ENCODE results near the gene DLL4.
"Not testable (repeated sequence)": the region's sequence is repeated elsewhere in the genome, so short reads cannot be mapped to it uniquely, and the experiment has no call there.

DLL4 gene

GRCh38 chr15:40960151-40960885 is 31.2 kb downstream of the DLL4 start:
- H3K27me3 ChIP-seq (ENCODE audit: low read depth), result no peaks in the 10 kb centered on the region
- DNase-seq (ENCODE audit: low spot score in 2 of 2), result no peak
- no peaks in the 10 kb centered on the region for H3K9me3 ChIP-seq
- peaks cover 11% of the 10 kb centered on the region for H3K36me3 ChIP-seq (replicated peaks)
- H3K4me3 ChIP-seq, result no peak overlapping the region
- in situ Hi-C loops (cut with MboI; ENCODE audit: low sequenced_read_pairs), result no loop called here
- H3K4me1 ChIP-seq, result no peaks in the 10 kb centered on the region

- Histone ChIP-seq H3K4me3 (no peak overlapping the region), H3K36me3 (replicated peaks) (peaks cover 4% of the 10 kb centered on the region; the same call in 1 of the 2 replicates), H3K9me3 (no peaks in the 10 kb centered on the region), H3K27me3 (ENCODE audit: low read depth) (no peaks in the 10 kb centered on the region), H3K4me1 (no peaks in the 10 kb centered on the region)
- in situ Hi-C loops (cut with MboI; ENCODE audit: low sequenced_read_pairs), result no loop called here
- DNase-seq (ENCODE audit: low spot score in 2 of 2), result no peak
Measured at GRCh38 chr15:40960925-40961324, 31.8 kb downstream of the DLL4 start.

GRCh38 chr15:40961740-40962139 is 32.6 kb downstream of the DLL4 start:
- H3K9me3 ChIP-seq; H3K4me3 ChIP-seq; H3K27me3 ChIP-seq (ENCODE audit: low read depth); H3K36me3 ChIP-seq (replicated peaks); H3K4me1 ChIP-seq; DNase-seq (ENCODE audit: low spot score in 2 of 2); in situ Hi-C loops (cut with MboI; ENCODE audit: low sequenced_read_pairs): not testable (repeated sequence)

GRCh38 chr15:40962317-40962716 is 33.2 kb downstream of the DLL4 start:
- in situ Hi-C loops (cut with MboI; ENCODE audit: low sequenced_read_pairs); H3K9me3 ChIP-seq; H3K36me3 ChIP-seq (replicated peaks); H3K4me3 ChIP-seq; H3K27me3 ChIP-seq (ENCODE audit: low read depth); DNase-seq (ENCODE audit: low spot score in 2 of 2); H3K4me1 ChIP-seq: not testable (repeated sequence)

- in situ Hi-C loops (cut with MboI; ENCODE audit: low sequenced_read_pairs), result no loop called here
- H3K36me3 ChIP-seq (replicated peaks), result no peaks in the 10 kb centered on the region
- H3K4me3 ChIP-seq, result no peak overlapping the region
- no peaks in the 10 kb centered on the region for H3K9me3 ChIP-seq
- H3K27me3 ChIP-seq (ENCODE audit: low read depth), result no peaks in the 10 kb centered on the region
- DNase-seq (ENCODE audit: low spot score in 2 of 2), result no peak
- H3K4me1 ChIP-seq, result peaks cover 4% of the 10 kb centered on the region
Measured at GRCh38 chr15:40963201-40963600, 34.1 kb downstream of the DLL4 start.

GRCh38 chr15:40964006-40964405 is 34.9 kb downstream of the DLL4 start:
- no peak overlapping the region for H3K4me3 ChIP-seq
- DNase-seq (ENCODE audit: low spot score in 2 of 2), result no peak
- no peaks in the 10 kb centered on the region for H3K27me3 ChIP-seq (ENCODE audit: low read depth)
- H3K4me1 ChIP-seq, result peaks cover 4% of the 10 kb centered on the region
- in situ Hi-C loops (cut with MboI; ENCODE audit: low sequenced_read_pairs), result no loop called here
- no peaks in the 10 kb centered on the region for H3K36me3 ChIP-seq (replicated peaks)
- no peaks in the 10 kb centered on the region for H3K9me3 ChIP-seq

GRCh38 chr15:40964634-40965033 is 35.5 kb downstream of the DLL4 start:
- peaks cover 4% of the 10 kb centered on the region for H3K4me1 ChIP-seq
- in situ Hi-C loops (cut with MboI; ENCODE audit: low sequenced_read_pairs), result no loop called here
- DNase-seq (ENCODE audit: low spot score in 2 of 2), result no peak
- no peaks in the 10 kb centered on the region for H3K36me3 ChIP-seq (replicated peaks)
- H3K27me3 ChIP-seq (ENCODE audit: low read depth), result no peaks in the 10 kb centered on the region
- H3K4me3 ChIP-seq, result no peak overlapping the region
- H3K9me3 ChIP-seq, result no peaks in the 10 kb centered on the region

- Histone ChIP-seq H3K4me1 (peaks cover 8% of the 10 kb centered on the region), H3K4me3 (no peak overlapping the region), H3K27me3 (ENCODE audit: low read depth) (no peaks in the 10 kb centered on the region), H3K9me3 (no peaks in the 10 kb centered on the region), H3K36me3 (replicated peaks) (no peaks in the 10 kb centered on the region; the same call in 1 of the 2 replicates)
- no peak for DNase-seq (ENCODE audit: low spot score in 2 of 2)
- in situ Hi-C loops (cut with MboI; ENCODE audit: low sequenced_read_pairs), result no loop called here
Measured at GRCh38 chr15:40968290-40969085, 39.3 kb downstream of the DLL4 start.

- H3K36me3 ChIP-seq (replicated peaks), result no peaks in the 10 kb centered on the region; the same call in 1 of the 2 replicates
- no peak overlapping the region for H3K4me3 ChIP-seq
- no peaks in the 10 kb centered on the region for H3K9me3 ChIP-seq
- DNase-seq (ENCODE audit: low spot score in 2 of 2), result no peak
- H3K27me3 ChIP-seq (ENCODE audit: low read depth), result no peaks in the 10 kb centered on the region
- H3K4me1 ChIP-seq, result peaks cover 8% of the 10 kb centered on the region
- in situ Hi-C loops (cut with MboI; ENCODE audit: low sequenced_read_pairs), result no loop called here
Measured at GRCh38 chr15:40969363-40969762, 40.2 kb downstream of the DLL4 start.

GRCh38 chr15:40974879-40975278 is 45.7 kb downstream of the DLL4 start:
- Histone ChIP-seq H3K36me3 (replicated peaks) (peaks cover 36% of the 10 kb centered on the region), H3K4me1 (peaks cover 4% of the 10 kb centered on the region), H3K9me3 (no peaks in the 10 kb centered on the region), H3K27me3 (ENCODE audit: low read depth) (no peaks in the 10 kb centered on the region), H3K4me3 (no peak overlapping the region)
- DNase-seq (ENCODE audit: low spot score in 2 of 2), result no peak
- in situ Hi-C loops (cut with MboI; ENCODE audit: low sequenced_read_pairs), result no loop called here

- peaks cover 4% of the 10 kb centered on the region for H3K4me1 ChIP-seq
- in situ Hi-C loops (cut with MboI; ENCODE audit: low sequenced_read_pairs), result no loop called here
- H3K9me3 ChIP-seq, result no peaks in the 10 kb centered on the region
- no peak overlapping the region for H3K4me3 ChIP-seq
- no peaks in the 10 kb centered on the region for H3K27me3 ChIP-seq (ENCODE audit: low read depth)
- DNase-seq (ENCODE audit: low spot score in 2 of 2), result no peak
- H3K36me3 ChIP-seq (replicated peaks), result peaks cover 54% of the 10 kb centered on the region
Measured at GRCh38 chr15:40976819-40977218, 47.7 kb downstream of the DLL4 start.

GRCh38 chr15:40978141-40978540 is 49.0 kb downstream of the DLL4 start:
- no peak for DNase-seq (ENCODE audit: low spot score in 2 of 2)
- Histone ChIP-seq H3K9me3 (no peaks in the 10 kb centered on the region), H3K27me3 (ENCODE audit: low read depth) (no peaks in the 10 kb centered on the region), H3K4me3 (no peak overlapping the region), H3K4me1 (no peaks in the 10 kb centered on the region), H3K36me3 (replicated peaks) (peaks cover 66% of the 10 kb centered on the region)
- in situ Hi-C loops (cut with MboI; ENCODE audit: low sequenced_read_pairs), result no loop called here

GRCh38 chr15:40978562-40978961 is 49.4 kb downstream of the DLL4 start:
- H3K27me3 ChIP-seq (ENCODE audit: low read depth), result no peaks in the 10 kb centered on the region
- no peaks in the 10 kb centered on the region for H3K4me1 ChIP-seq
- DNase-seq (ENCODE audit: low spot score in 2 of 2), result no peak
- no peak overlapping the region for H3K4me3 ChIP-seq
- in situ Hi-C loops (cut with MboI; ENCODE audit: low sequenced_read_pairs), result no loop called here
- no peaks in the 10 kb centered on the region for H3K9me3 ChIP-seq
- H3K36me3 ChIP-seq (replicated peaks), result peaks cover 70% of the 10 kb centered on the region

GRCh38 chr15:40981186-40981585 is 52.0 kb downstream of the DLL4 start:
- in situ Hi-C loops (cut with MboI; ENCODE audit: low sequenced_read_pairs), result no loop called here
- no peak overlapping the region for H3K4me3 ChIP-seq
- peaks cover 97% of the 10 kb centered on the region for H3K36me3 ChIP-seq (replicated peaks)
- H3K27me3 ChIP-seq (ENCODE audit: low read depth), result no peaks in the 10 kb centered on the region
- DNase-seq (ENCODE audit: low spot score in 2 of 2), result no peak
- no peaks in the 10 kb centered on the region for H3K9me3 ChIP-seq
- no peaks in the 10 kb centered on the region for H3K4me1 ChIP-seq

Data from HAP-1 (cell line).